Astrocyte (in vitro differentiated cells and primary cell): ENCODE measurements around the gene C17orf107. TPM values are rescaled to one million over a fixed set of nuclear protein-coding genes. Genes with fewer than 3 reads are reported as not detected.

Source experiments
- DNase-seq: peaks from one replicate; pipeline ENCODE4 v3.0.0-alpha.2; 2010; ENCODE audit warnings: low read depth
- FAIRE-seq: peaks from 2 replicates; lab custom pipeline; 2011; peaks lifted over from hg19 to GRCh38; lab: Jason Lieb, UNC
- H2AFZ ChIP-seq: 2 replicates; pipeline ENCODE4 v1.6.0; 2012; ENCODE audit warnings: low read depth, low read length, inconsistent platforms
- H3K27ac ChIP-seq: 2 replicates; pipeline ENCODE4 v1.5.1; 2011; ENCODE audit warnings: low read depth, low read length, inconsistent platforms
- H3K27me3 ChIP-seq: 2 replicates; pipeline ENCODE4 v1.6.0; 2011; ENCODE audit warnings: low read length, inconsistent platforms; ENCODE audit not compliant: insufficient read depth
- H3K36me3 ChIP-seq: 2 replicates; pipeline ENCODE4 v1.5.1; 2011; ENCODE audit warnings: low read length, inconsistent platforms; ENCODE audit not compliant: insufficient read depth
- H3K4me1 ChIP-seq: 2 replicates; pipeline ENCODE4 v1.5.1; 2011; ENCODE audit warnings: low read length, inconsistent platforms; ENCODE audit not compliant: insufficient read depth
- H3K4me2 ChIP-seq: 2 replicates; pipeline ENCODE4 v1.6.0; 2012; ENCODE audit warnings: low read length, inconsistent platforms
- H3K4me3 ChIP-seq: 2 replicates; pipeline ENCODE4 v1.5.1; 2011; ENCODE audit warnings: low read depth, mild to moderate bottlenecking, low read length, inconsistent platforms; ENCODE audit not compliant: insufficient read depth
- H3K79me2 ChIP-seq: 2 replicates; pipeline ENCODE4 v1.6.0; 2012; ENCODE audit warnings: mild to moderate bottlenecking, low read length, inconsistent platforms; ENCODE audit not compliant: insufficient read depth
- H3K9ac ChIP-seq: 2 replicates; pipeline ENCODE4 v1.6.0; 2012; ENCODE audit warnings: mild to moderate bottlenecking, low read length, inconsistent platforms
- H3K9me3 ChIP-seq: 2 replicates; pipeline ENCODE4 v1.5.1; 2012; ENCODE audit warnings: low read depth, mild to moderate bottlenecking, low read length, inconsistent platforms; ENCODE audit not compliant: insufficient read depth
- H4K20me1 ChIP-seq: 2 replicates; pipeline ENCODE4 v1.6.0; 2012; ENCODE audit warnings: low read length, inconsistent platforms; ENCODE audit not compliant: insufficient read depth
- H3K27ac Mint-ChIP-seq: one replicate; pipeline ENCODE4 v1.8.0; 2021; ENCODE audit warnings: mild to moderate bottlenecking, mixed read lengths; ENCODE audit not compliant: unreplicated experiment
- H3K27me3 Mint-ChIP-seq: one replicate; pipeline ENCODE4 v1.8.0; 2021; ENCODE audit warnings: low read depth, mixed read lengths; ENCODE audit not compliant: unreplicated experiment
- H3K36me3 Mint-ChIP-seq: one replicate; pipeline ENCODE4 v1.8.0; 2021; ENCODE audit warnings: low read depth, mixed read lengths; ENCODE audit not compliant: unreplicated experiment
- H3K4me1 Mint-ChIP-seq: one replicate; pipeline ENCODE4 v1.8.0; 2021; ENCODE audit warnings: low read depth, mixed read lengths; ENCODE audit not compliant: unreplicated experiment
- H3K4me3 Mint-ChIP-seq: one replicate; pipeline ENCODE4 v1.8.0; 2021; ENCODE audit warnings: mild to moderate bottlenecking, moderate library complexity, mixed read lengths; ENCODE audit not compliant: unreplicated experiment
- H3K9me3 Mint-ChIP-seq: one replicate; pipeline ENCODE4 v1.8.0; 2021; ENCODE audit warnings: mild to moderate bottlenecking, mixed read lengths; ENCODE audit not compliant: unreplicated experiment
- CTCF ChIP-seq: IDR thresholded peaks from 2 replicates; pipeline ENCODE4 v1.5.1; 2011; ENCODE audit warnings: low read depth, mild to moderate bottlenecking, inconsistent platforms, low read length, moderate library complexity; ENCODE audit not compliant: insufficient read depth
- EZH2 ChIP-seq: IDR thresholded peaks from 2 replicates; pipeline ENCODE4 v1.6.1; 2012; ENCODE audit warnings: mild to moderate bottlenecking, low read length, inconsistent platforms; ENCODE audit not compliant: insufficient read depth
- total RNA-seq: library from RNA; stranded (reverse); gene quantifications from 2 replicates; pipeline ENCODE4 v1.2.1, GENCODE V29; 2021

The C17orf107 gene
- total RNA-seq, 1 donor from 2014 or later: 2.2 TPM

GRCh38 chr17:4937553-4937952 lies 38.2 kb downstream of the C17orf107 start:
- H3K4me3 Mint-ChIP-seq: no peak overlapping the region
- no peaks in the 10 kb centered on the region for H3K27me3 Mint-ChIP-seq
- no peak overlapping the region for H3K4me2 ChIP-seq
- no peak for FAIRE-seq
- H3K27ac ChIP-seq: no peak overlapping the region
- H3K36me3 Mint-ChIP-seq: peaks cover 19% of the 10 kb centered on the region
- H3K4me1 Mint-ChIP-seq: peaks cover 30% of the 10 kb centered on the region
- H3K79me2 ChIP-seq: peaks cover 42% of the 10 kb centered on the region
- no peak for DNase-seq
- peaks cover 17% of the 10 kb centered on the region for H4K20me1 ChIP-seq
- H3K4me1 ChIP-seq: peaks cover 27% of the 10 kb centered on the region
- H3K27ac Mint-ChIP-seq: no peak overlapping the region
- peaks cover 3% of the 10 kb centered on the region for H3K36me3 ChIP-seq
- no peak overlapping the region for H2AFZ ChIP-seq
- no peaks in the 10 kb centered on the region for H3K27me3 ChIP-seq
- H3K4me3 ChIP-seq: no peak overlapping the region
- no peak for TF ChIP-seq CTCF
- no peak for TF ChIP-seq EZH2
- H3K9me3 Mint-ChIP-seq: peaks cover 2% of the 10 kb centered on the region
- H3K9ac ChIP-seq: no peak overlapping the region
- H3K9me3 ChIP-seq: no peaks in the 10 kb centered on the region

- TF ChIP-seq EZH2 (no peak), CTCF (no peak)
- Mint-ChIP-seq H3K27ac (no peak overlapping the region), H3K9me3 (peaks cover 2% of the 10 kb centered on the region), H3K4me3 (peak overlapping the region; percentile 95), H3K27me3 (no peaks in the 10 kb centered on the region), H3K4me1 (peaks cover 31% of the 10 kb centered on the region), H3K36me3 (peaks cover 14% of the 10 kb centered on the region)
- peaks cover 47% of the 10 kb centered on the region for H3K79me2 ChIP-seq
- H2AFZ ChIP-seq: no peak overlapping the region
- H3K36me3 ChIP-seq: peaks cover 8% of the 10 kb centered on the region
- H3K4me3 ChIP-seq: no peak overlapping the region
- peaks cover 22% of the 10 kb centered on the region for H4K20me1 ChIP-seq
- no peaks in the 10 kb centered on the region for H3K27me3 ChIP-seq
- no peak for DNase-seq
- FAIRE-seq: no peak
- no peak overlapping the region for H3K27ac ChIP-seq
- no peaks in the 10 kb centered on the region for H3K9me3 ChIP-seq
- peaks cover 27% of the 10 kb centered on the region for H3K4me1 ChIP-seq
- peak overlapping the region; percentile 97 for H3K9ac ChIP-seq
- H3K4me2 ChIP-seq: peak overlapping the region; percentile 97
These were observed 38.7 kb downstream of the C17orf107 start for GRCh38 chr17:4938069-4938491.

- TF ChIP-seq CTCF: no peak
- H4K20me1 ChIP-seq: peaks cover 27% of the 10 kb centered on the region
- Mint-ChIP-seq H3K27me3 (no peaks in the 10 kb centered on the region), H3K4me3 (peak overlapping the region; percentile 95), H3K9me3 (peaks cover 2% of the 10 kb centered on the region), H3K36me3 (peaks cover 10% of the 10 kb centered on the region), H3K27ac (peak overlapping the region; percentile 88), H3K4me1 (peaks cover 28% of the 10 kb centered on the region)
- DNase-seq: no peak
- H3K9me3 ChIP-seq: no peaks in the 10 kb centered on the region
- H3K36me3 ChIP-seq: peaks cover 14% of the 10 kb centered on the region
- peak overlapping the region; percentile 97 for H3K9ac ChIP-seq
- H3K27ac ChIP-seq: peak overlapping the region; percentile 96
- FAIRE-seq: no peak
- H3K4me3 ChIP-seq: peak overlapping the region; percentile 85
- peaks cover 56% of the 10 kb centered on the region for H3K79me2 ChIP-seq
- H3K27me3 ChIP-seq: no peaks in the 10 kb centered on the region
- H2AFZ ChIP-seq: no peak overlapping the region
- peak overlapping the region; percentile 97 for H3K4me2 ChIP-seq
- H3K4me1 ChIP-seq: peaks cover 26% of the 10 kb centered on the region
These were observed 39.6 kb downstream of the C17orf107 start for GRCh38 chr17:4938688-4939545.
